NCI-H1436 treated with DMSO at 0.1 percent for 48 hours (cell line): ENCODE data around the gene KLHL3.

Source experiments
- DNase-seq: peaks from one replicate; lab custom pipeline; 2025; lab: John Stamatoyannopoulos, UW

The KLHL3 gene

DNA sequence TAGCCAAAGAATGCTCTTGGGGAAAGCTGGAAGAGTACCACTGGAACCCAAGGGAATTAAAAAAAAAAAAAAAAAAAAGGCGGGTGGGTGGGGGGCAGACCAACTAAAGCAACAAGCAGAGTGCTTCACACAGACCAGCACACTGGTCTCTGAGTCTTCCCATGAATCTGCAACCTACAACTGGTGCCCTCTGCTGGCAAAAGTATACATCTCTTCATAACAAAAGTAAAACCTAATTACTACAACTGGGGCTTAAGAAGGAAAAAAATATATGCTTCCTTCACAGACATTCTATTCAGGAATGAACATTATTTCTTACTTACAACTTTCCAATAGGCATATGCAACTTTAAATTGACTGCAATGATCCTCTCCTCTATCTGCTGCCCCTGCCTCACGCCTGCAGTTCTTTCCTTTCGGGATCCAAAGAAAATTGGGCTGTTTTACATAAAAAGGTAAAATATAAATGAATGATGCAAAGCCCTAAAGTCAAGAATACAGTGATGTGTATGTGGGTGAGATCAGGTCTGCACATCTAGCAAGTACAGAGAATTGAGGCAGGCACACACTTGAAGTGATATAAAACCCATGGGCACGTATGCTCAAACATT, 7.2 kb upstream of the KLHL3 start:
- DNase-seq, result peak; percentile 31

DNA sequence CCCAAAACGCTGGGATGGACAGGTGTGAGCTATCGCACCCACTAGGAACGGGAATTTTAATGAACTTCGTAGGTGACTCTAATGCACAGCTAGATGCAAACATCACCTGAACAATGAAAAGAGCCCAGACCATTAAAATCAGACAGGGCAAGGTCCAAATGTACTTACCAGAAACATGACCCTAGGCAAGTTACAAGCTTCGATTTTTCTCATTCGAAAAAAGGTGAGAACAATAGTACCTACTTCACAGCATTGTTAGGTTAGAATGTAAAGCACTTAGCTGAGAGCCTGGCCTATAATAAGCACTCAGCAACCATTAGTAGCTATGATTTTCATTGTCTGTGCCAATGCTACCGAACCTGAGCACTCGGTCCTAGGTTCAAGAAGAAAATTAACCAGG, 5.8 kb upstream of the KLHL3 start:
- DNase-seq, result peak; percentile 94

DNA sequence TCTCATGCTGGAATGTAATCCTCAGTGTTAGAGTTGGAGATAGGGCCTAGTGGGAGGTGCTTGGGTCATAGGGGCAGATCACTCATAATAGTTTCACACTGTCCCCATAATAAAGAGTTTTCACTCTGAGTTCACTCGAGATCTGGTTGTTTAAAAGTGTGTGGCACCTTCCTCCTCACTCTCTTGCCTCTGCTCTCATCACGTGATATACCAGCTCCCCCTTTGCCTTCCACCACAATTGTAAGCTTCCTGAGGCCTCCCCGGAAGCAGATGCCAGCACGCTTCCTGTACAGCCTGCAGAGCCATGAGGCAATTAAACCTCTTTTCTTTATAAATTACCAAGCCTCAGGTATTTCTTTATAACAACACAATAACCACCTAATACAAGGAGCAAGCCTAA, 3.8 kb upstream of the KLHL3 start:
- no peak for DNase-seq

DNA sequence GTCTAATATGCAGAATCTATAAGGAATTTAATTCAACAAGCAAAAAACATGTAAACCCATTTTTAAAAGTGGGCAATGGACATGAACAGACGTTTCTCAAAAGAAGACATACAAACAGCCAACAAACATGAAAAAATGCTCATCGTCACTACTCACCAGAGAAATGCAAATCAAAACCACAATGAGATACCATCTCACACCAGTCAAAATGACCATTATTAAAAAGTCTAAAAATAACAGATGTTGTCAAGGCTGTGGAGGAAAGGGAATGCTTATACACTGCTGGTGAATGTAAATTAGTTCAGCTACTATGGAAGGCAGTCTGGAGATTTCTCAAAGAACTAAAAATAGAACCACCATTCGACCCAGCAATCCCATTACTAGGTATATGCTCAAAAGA, 3.1 kb upstream of the KLHL3 start:
- DNase-seq, result no peak

DNA sequence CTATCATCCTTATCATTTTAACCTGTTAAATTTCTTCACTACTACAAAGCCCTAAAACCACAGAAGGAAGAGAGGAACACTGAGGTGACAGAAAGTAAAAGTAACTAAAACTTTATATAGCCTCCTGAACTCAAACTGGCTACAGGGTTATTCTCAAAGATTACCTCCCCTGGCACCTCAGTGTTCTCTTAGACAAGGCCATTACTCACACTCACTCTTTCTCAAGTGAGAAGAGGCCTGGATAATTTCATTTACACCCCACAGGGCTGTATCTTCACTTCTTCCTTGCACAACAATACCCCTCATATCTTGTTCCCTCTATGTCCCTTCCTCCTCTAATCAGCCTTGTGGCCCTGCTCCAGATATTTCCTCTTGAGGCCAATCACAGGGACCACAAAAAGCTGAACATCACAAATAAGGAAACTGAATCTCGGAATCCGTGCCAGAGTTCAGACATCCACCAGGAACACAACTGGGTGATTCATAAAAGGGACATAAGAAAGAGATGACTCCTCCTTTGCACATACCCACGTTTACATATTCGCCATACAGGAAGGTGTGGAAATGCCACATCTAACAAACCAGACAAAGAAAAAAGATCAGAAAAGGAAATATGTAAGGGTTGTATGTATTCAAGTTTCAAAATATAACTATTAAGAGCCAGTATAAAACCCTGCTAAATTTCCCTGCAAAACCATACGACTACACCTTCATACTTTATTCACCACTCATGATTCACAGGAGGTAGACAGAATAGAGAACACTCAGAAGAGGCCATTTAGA, 1.7 kb upstream of the KLHL3 start:
- no peak for DNase-seq

DNA sequence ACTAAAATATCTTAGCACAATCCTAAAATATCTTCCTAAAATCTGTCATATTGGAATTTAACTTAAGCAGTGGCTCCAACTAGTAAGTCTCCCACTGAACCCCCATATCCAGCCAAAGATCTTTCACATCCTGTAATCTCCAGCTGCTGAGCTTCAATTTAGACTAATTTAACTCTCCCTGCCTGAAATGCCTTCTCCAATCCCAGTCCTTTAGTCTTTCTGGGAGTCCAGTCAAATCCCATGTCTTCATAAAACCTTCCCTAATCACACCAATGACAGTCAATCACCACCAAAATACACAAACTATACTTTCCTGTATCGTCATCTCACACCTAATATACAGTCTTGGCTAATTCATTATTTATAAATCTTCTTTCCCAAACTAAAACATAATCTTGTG, 607 bp upstream of the KLHL3 start:
- no peak for DNase-seq

DNA sequence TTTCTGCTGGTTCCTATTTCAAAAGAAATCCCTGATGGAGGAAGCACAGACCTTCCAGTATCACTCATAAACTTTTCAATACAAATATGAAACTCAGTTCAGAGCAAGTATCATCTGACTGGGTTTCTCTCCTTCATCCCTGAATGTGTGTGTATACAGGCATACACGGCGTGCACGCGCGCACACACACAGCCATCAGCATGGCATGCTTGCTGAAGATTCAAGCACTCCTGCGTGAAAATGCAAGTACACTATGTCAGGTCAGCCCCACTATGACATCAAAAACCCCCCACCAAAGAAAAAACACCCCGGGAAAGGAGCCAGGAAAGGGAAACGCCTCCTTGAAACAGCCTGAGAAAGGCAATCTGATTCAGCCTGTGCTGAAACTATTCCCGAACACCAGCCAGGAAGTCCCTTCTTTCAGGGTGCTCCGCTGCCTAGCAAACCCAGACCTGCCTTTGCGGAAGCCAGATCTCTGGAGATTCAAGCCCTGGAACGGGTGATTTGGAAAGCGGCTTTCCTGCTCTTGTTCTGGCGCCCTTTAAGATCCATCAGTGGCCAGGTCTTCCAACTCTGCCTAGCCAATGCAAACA, 831 bp downstream of the KLHL3 start:
- no peak for DNase-seq

DNA sequence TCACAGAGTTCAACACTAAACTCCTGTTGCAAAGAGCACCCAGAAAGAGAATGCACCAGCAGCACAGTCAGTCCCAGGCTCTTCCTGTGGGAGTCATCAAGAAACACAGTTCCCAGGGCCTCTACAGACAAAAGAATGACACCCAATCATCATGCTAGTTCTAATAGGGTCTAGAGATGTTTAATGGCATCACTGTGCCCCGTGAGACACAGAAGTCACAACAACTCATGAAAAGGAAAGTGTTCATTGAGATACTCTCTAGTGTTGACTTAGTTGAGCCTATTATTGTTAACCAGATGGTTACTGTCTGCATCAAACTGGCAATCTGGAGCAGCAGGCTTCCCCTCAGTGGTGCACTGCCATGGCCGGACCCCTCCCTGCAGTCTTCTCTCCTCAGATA, 1.6 kb downstream of the KLHL3 start:
- peak; percentile 31 for DNase-seq

DNA sequence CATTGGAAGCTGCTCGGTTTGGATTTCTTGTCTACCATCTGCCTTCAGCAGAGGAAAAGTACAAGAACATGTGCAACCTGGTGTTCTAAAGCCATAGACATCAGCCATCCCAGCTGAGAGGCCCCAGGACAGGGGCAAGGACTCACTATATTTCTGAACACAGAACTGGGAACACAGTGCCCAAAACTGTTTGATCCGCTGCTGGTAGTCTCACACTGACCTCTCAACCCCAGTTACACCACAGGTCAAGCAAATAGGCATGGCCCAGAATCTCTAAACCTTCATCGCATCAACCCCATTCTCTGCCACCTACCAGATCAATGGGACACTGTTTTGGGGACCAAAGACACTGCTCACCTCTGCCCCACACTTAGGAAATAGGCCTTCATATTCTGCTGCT, 2.0 kb downstream of the KLHL3 start:
- no peak for DNase-seq

DNA sequence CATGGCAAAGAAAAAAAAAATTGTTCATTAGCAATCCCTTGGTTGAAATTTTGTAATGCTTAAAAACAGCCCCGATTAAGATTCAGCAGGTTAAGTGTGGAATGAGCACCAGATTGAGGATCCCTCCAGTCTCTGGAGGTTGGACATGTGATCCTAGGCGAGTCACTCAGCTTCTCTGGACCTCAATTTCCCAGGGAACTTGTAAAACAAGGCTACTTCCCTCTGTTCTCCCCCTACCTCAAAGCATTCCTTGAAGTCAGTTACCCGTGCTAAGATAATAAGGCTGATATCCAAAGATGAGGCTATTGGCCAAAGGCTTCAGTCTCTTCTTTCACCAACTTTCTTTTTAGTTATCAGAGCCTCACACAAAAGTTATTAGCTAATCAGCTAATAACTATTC, 2.9 kb downstream of the KLHL3 start:
- no peak for DNase-seq

DNA sequence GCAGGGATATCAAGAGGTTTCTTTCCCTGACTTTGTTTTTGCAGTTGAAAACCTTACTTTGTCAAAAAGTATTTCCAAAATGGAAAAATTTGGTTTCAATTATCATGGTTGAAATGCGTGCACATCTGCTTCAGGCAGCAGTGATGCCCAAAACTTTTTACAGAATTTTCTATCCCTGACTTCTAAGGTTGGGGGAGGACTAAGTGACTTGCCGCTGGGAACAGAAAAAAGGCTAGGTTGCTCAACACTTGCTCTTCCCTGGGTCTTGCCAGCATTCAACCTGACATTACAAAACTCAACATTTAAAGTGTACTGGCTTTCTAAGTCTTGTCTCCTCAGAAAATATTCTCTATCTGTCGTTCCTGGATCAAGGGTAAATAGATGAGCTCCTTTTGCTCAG, 4.7 kb downstream of the KLHL3 start:
- no peak for DNase-seq

DNA sequence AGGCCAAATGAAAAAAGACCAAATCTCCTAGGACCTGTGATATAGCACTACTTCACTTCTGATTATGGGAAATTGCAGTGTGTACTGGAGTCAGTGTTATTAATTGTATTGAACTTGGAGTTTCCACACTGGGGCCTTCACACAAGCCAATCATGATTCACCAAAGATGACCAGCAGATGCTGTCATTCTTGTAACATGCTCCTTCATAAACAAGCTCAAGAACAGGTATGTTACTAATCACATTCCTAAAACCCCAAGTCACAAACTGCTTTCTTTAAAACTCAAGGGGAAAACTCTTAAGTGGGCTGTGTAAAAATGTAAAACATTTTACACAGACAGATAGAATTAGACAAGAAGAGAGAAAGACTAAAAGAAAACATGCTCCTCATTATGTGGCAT, 5.6 kb downstream of the KLHL3 start:
- DNase-seq, result no peak

DNA sequence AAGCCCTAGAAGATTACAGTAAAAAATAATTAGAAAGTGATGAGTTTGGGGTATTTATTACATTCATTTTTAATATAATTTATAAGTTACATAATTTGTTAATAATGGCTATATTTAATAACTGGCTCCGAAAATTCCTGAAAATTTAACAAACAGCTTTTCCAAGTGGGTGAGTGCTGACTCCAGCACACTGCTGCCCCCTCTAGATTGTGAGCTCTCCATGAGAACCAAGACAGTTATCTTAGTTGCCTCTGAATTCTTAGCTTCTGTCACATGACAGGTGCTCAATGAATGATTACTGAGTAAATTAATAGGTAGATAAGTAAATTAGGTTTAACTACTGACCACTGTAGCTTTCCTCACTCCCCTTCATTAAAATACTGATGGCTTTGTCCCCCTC, 7.8 kb downstream of the KLHL3 start:
- DNase-seq, result no peak

DNA sequence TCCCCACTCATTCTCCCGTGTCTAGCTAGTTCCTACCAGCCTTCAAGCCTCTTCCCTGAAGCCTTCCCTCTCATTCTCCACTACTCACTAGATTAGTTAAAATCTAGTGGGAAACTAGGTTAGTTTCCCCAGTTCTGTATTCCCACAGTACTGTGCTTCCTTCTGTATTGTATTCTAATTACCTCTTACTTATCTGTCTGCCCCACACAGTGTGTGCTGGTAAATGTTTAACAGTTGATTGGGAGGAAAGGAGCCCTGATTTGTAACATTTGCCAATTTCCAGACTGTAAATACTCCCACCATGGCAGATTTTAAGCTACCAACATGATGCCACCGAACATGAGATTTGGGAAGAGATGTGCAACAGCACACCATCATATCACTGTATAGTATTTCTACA, 8.3 kb downstream of the KLHL3 start:
- no peak for DNase-seq

DNA sequence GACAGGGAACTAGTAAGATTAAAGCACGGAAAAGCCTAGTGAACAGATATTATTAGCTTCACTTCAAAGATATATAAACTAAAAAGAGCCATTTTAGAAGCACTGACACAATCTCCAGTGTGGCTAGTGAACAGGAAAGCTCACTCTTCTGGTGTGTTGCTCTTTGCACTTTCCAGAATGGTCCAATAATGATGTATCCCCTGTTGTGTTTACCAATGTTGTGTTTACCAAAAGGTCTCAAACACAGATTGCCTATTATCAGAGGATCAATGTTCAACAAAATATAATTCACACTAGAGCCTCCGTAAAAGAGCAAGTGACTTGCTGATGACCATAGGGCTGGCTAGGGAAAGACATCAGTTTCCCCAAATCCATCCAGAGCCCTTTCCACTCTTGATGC, 11.6 kb downstream of the KLHL3 start:
- no peak for DNase-seq

DNA sequence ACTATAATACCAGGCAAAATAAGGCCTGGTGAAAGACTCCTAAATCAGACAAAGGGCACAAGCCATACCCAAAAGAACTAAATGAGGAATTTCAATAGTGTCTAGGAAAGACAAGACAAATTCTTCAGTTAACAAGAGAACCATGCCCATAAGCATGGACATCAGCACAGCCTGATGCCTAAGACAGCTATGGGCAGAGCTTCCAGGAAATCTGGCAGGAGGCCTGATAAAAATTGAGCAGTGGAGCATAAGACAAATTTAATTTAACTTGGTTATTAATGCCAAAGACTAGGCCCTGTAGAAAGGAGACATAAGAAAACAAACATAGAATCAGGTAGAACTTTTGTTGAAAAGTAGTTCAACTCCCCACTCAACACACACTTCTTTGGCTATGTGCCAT, 17.3 kb downstream of the KLHL3 start:
- DNase-seq, result no peak

DNA sequence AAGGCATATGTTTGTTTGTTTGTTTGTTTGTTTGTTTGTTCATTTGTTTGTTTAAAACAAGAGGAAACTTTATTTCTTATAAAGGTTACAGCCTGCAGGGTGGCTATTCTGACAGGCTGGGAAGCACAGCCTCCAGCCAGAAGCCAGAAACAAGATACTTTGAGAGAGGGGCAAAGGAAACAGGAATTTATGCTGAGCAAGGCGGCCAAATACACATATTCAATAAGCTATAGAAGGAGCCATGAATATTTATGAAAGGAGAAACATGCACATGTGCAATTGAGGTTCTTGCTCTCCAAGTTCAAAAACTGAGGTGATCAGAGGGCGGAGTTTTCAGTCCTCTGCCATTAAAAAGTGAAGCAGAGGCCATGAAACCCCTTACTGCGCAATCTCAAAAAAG, 19.6 kb downstream of the KLHL3 start:
- DNase-seq, result no peak

DNA sequence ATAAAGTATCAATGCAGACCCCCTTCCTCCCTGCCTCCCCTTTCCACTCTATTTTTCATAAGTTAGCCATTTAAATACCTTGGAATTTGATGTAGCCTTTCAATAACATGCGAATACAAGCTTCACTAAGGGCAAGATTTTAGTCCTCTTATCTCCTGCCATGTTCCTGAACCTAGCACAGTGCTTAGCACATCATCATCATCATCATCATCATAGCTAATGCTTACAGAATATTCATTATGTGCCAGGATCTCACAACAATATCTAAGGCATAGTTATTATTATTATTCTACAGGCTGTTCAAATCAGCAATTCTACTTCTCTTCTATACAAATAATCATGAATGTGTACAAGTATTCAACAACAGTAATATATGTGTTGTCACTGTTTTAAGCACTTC, 20.4 kb downstream of the KLHL3 start:
- no peak for DNase-seq

DNA sequence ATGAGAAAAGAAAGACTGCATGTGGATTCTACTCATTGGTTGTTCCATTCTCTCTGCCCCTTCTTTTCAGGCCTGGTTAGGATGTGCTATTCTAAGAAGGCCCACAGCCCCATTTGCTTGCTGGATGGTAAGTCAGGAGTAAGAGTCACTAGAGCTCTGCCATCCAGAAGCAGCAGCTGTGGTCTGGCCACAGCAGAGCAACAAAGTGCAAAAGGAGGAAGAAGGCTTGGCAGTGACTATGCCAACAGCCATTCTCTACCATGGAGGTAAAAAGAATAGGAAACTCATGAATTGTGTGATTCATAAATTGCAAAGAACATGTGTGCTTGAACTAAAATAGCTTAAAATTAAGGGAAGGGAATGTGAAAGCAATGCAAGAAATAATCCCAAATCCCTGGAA, 20.9 kb downstream of the KLHL3 start:
- no peak for DNase-seq

DNA sequence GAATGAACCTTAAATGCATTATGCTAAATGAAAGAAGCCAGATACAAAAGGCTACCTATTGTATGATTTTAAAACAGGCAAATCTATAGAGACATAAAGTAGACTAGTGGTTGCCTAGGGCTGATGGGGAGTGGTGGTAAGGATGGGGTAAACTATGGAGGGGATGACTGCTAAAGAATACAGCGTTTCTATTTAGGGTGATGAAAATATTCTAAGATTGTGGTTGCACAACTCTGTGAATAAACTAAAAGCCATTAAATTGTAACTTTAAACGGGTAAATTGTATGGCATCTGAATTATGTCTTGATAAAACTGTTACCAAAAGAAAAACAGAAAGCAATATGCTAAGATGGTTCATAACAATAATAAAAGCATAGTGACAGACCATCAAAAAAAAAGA, 21.4 kb downstream of the KLHL3 start:
- no peak for DNase-seq

DNA sequence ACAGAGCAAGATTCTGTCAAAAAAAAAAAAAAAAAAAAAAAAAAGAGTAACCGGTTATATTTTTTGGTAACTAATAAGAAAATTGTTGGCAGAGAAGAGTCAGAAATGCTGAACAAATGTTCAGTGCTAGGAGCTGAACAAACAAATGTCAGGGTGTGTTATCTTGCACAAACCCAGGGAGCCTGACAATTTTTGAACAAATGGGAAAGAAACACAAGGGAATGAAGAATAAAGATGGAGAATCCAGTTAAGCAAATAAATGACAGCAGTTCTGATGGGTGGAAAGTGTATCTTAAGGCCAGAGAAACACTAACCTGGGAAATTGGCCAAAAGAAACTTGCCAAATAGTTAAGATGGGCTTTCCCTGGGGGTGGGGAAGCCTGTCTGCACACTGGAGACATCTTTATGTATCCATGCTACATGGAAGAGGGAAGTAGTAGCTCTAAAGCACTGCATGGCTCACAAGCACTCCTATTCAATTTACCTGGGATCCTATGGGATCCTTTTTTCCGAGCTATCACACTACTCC, 23.7 kb downstream of the KLHL3 start:
- DNase-seq, result no peak

DNA sequence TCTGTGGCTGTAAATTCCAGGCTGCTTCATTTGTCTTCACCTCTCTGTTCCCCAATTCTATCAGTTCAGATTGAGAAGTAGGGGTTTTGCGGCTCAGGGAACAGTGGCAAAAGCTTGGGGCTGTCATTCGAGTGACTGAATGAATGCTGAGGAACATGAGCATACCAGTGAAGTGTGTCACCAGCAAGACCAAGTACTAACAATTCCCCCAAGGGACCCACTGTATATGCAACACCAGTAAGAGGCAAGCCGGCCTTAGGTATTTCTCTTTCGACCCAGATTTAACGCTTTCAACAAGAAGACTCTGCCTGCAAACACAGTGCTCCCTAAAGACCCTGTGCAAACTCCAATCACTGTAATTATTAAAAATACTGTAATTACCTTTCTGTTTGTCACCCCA, 25.8 kb downstream of the KLHL3 start:
- no peak for DNase-seq

DNA sequence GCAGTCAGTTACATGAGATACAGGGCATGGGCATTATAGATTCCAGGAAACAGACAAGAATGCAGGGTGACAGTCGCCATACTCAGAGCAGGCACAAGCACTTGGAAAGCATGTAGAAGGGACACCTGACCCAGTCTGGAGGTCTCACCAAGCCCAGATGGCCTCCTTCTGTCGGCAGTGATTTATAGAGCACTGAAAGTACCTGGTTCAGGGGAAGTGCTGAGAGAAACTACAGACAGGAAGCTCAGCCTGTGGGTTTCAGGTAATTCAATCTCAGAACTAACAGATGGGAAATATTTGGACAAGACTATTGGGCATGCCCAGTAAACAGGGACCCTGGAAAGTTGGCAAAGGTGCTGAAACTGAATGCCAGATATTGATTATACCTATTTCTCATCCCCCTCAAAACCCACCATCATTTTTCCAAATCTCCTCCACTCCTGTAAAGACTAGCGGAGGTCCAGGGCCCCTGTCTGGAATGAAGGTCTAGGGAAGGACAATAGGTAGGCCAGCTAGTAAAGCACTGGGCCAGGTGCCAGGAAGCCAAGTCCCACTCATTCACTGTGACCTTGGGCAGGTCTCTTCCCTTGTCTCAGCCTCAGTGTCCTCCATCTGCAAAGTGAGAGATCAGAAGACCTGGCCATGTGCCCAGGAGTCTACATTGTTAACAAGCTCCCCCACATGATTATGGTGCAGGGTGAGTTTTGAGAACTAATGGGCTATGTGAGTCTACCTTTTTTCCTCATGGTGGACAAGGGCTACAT, 26.9 kb downstream of the KLHL3 start:
- no peak for DNase-seq
